Mesodermal cell (in vitro differentiated cells): ENCODE measurements around the gene ACTN1.

ENCODE experiments used
- H3K27ac ChIP-seq: 2 replicates; pipeline ENCODE4 v1.7.0; 2013; ENCODE audit warnings: mild to moderate bottlenecking, low read depth, low read length, moderate library complexity; ENCODE audit not compliant: severe bottlenecking
- H3K36me3 ChIP-seq: 2 replicates; pipeline ENCODE4 v1.7.1; 2013; ENCODE audit warnings: mild to moderate bottlenecking, low read length, moderate library complexity; ENCODE audit not compliant: control insufficient read depth, insufficient read depth
- H3K4me1 ChIP-seq: one replicate; pipeline ENCODE4 v1.7.1; 2013; ENCODE audit warnings: mild to moderate bottlenecking, low read length; ENCODE audit not compliant: insufficient read depth, control insufficient read depth, poor library complexity, severe bottlenecking
- H3K4me3 ChIP-seq: 2 replicates; pipeline ENCODE4 v1.7.0; 2013; ENCODE audit warnings: low read length, control low read depth, mild to moderate bottlenecking; ENCODE audit not compliant: insufficient read depth, poor library complexity, severe bottlenecking; ENCODE audit errors: extremely low read depth
- H3K9me3 ChIP-seq: 2 replicates; pipeline ENCODE4 v1.7.1; 2013; ENCODE audit warnings: mild to moderate bottlenecking, low read length, moderate library complexity; ENCODE audit not compliant: control insufficient read depth
- WGBS, 2 experiments: methylation state at CpG; one replicate each; pipeline ENCODE4 v1.1.5; 2013; ENCODE audit warnings: missing lambda C conversion rate in 2 of 2; ENCODE audit not compliant: insufficient coverage in 2 of 2; 5-methylcytosine and 5-hydroxymethylcytosine counted together

The ACTN1 gene

DNA sequence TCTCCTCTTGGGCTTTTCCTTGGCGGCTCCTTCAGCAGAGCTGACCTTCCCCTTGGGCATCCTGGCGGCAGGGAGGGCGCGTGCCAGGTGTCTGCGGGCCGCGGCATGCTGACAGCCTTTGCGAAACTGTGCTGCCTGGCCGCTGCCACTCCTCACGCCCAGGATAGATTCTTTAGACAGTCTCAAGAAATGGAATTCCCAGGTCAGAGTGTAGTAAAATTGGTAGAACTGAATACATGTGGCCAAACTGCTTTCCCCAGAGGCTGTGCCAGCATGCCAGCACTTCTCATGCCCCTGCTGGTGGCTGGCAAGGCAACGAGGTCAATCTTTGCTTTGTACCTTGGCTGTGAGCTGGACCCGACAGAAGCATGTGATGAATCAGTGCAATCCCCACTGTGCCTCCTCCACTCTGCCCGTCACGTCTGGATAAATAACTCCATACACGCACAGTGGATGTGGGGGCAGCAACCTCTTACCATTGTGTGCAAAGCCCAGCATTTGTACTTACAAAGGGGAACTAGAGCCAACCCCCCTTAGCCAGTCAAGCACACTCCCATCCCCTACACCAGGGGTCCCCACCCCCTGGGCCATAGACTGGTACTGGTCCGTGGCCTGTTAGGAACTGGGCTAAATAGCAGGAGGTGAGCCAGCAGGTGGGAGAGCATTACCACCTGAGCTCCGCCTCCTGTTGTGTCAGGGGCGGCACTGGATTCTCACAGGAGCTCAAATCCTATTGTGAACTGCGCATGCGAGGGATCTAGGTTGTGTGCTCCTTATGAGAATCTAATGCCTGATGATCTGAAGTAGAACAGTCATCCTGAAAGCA lies 90.9 kb downstream of the ACTN1 start:
- H3K4me1 ChIP-seq = peaks cover 9% of the 10 kb centered on the region
- H3K36me3 ChIP-seq = peaks cover 98% of the 10 kb centered on the region
- H3K4me3 ChIP-seq = no peak overlapping the region
- no peak overlapping the region for H3K27ac ChIP-seq
- WGBS, 2 experiments = 92 to 99% methylated on average over 11 to 19 of the region's 20 CpGs
- no peaks in the 10 kb centered on the region for H3K9me3 ChIP-seq

DNA sequence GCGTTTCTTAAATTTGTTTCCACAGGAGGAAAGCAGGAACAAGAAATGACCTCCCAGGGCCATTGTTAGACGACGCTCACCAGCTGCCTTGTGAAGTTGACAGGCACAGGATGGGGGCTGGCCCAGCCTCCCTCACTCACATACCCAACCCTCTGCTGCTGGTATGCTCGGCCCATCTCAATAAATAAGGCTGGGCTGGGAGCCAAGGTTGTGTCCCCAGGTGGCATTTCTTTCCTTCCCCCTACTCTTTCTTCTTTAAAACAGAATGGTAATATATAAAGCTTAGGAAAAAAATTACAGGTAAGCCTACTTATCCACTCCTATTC lies 93.0 kb downstream of the ACTN1 start:
- no peaks in the 10 kb centered on the region for H3K4me1 ChIP-seq
- no peak overlapping the region for H3K4me3 ChIP-seq
- H3K36me3 ChIP-seq = peaks cover 99% of the 10 kb centered on the region
- no peaks in the 10 kb centered on the region for H3K9me3 ChIP-seq
- no peak overlapping the region for H3K27ac ChIP-seq
- WGBS, 2 experiments = 89 to 100% methylated on average over 1 to 2 of the region's 4 CpGs

- H3K9me3 ChIP-seq = no peaks in the 10 kb centered on the region
- no peak overlapping the region for H3K4me3 ChIP-seq
- 97 to 98% methylated on average over 18 to 21 of the region's 22 CpGs for WGBS, 2 experiments
- H3K4me1 ChIP-seq = no peaks in the 10 kb centered on the region
- H3K27ac ChIP-seq = no peak overlapping the region
- peaks cover 99% of the 10 kb centered on the region for H3K36me3 ChIP-seq
Measured at GRCh38 chr14:68885226-68886108, 93.6 kb downstream of the ACTN1 start.

DNA sequence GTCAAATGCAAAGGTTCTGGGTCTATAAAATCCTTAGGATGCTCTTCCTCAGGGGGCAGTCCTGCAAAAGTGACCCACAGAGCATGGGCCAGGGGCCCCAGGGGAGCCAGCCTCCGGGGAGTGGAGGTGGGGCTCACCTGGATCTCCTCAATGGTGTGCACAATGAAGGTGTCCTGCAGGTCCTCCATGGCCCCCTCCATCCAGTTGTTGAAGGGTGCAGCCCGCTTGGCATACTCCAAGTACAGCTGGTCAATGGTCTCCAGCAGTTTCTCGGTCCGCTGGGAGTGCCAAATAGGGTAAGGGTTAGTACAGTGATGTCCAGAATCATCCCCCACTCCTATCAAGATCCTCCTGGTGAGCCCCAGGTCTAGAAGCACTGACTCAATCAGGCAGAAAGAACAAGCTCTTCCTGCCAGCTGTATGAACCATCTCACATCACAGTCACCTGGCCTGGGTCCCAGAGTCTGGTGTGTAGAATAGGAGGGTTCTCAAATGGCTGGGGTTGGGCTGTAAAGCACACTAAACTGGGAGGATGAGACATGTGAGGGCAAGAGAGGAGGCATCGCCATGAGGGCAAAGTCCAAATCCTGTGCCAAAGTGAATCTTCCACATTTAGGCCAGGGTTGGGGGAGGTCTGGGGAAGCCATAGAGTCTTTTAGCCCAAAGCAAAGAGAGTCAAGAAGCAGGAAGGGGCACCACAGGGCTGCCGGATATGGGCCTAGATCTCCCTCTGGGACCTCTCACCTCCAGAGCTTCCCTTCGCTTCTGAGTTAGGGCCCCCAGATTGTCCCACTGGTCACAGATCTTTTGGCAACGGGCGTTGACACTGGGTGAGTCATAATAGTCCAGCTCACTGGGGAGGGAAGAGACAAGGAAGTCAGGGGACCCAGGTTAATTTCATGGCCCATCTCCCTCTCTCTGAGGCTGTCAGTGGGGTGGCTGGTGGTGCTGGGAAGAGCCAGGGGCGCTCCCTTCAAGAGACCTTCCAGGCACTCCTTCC lies 94.8 kb downstream of the ACTN1 start:
- Histone ChIP-seq H3K9me3 (no peaks in the 10 kb centered on the region), H3K4me3 (no peak overlapping the region), H3K4me1 (no peaks in the 10 kb centered on the region), H3K27ac (no peak overlapping the region), H3K36me3 (peaks cover 99% of the 10 kb centered on the region)
- WGBS, 2 experiments = 93 to 100% methylated on average over 4 to 6 of the region's 10 CpGs

- H3K4me3 ChIP-seq = no peak overlapping the region
- H3K9me3 ChIP-seq = no peaks in the 10 kb centered on the region
- no peaks in the 10 kb centered on the region for H3K4me1 ChIP-seq
- H3K36me3 ChIP-seq = peaks cover 98% of the 10 kb centered on the region
- no peak overlapping the region for H3K27ac ChIP-seq
- 98 to 100% methylated on average over 7 to 9 of the region's 10 CpGs for WGBS, 2 experiments
Measured at GRCh38 chr14:68882235-68882634, 96.9 kb downstream of the ACTN1 start.

GRCh38 chr14:68881396-68881795 lies 97.7 kb downstream of the ACTN1 start:
- 91 to 100% methylated on average over 2 of the region's 2 CpGs for WGBS, 2 experiments
- Histone ChIP-seq H3K9me3 (no peaks in the 10 kb centered on the region), H3K36me3 (peaks cover 99% of the 10 kb centered on the region), H3K27ac (no peak overlapping the region), H3K4me1 (no peaks in the 10 kb centered on the region), H3K4me3 (no peak overlapping the region)

GRCh38 chr14:68880581-68881105 lies 98.5 kb downstream of the ACTN1 start:
- 96 to 98% methylated on average over 7 to 9 of the region's 9 CpGs for WGBS, 2 experiments
- Histone ChIP-seq H3K36me3 (peaks cover 99% of the 10 kb centered on the region), H3K27ac (no peak overlapping the region), H3K9me3 (no peaks in the 10 kb centered on the region), H3K4me3 (no peak overlapping the region), H3K4me1 (no peaks in the 10 kb centered on the region)

DNA sequence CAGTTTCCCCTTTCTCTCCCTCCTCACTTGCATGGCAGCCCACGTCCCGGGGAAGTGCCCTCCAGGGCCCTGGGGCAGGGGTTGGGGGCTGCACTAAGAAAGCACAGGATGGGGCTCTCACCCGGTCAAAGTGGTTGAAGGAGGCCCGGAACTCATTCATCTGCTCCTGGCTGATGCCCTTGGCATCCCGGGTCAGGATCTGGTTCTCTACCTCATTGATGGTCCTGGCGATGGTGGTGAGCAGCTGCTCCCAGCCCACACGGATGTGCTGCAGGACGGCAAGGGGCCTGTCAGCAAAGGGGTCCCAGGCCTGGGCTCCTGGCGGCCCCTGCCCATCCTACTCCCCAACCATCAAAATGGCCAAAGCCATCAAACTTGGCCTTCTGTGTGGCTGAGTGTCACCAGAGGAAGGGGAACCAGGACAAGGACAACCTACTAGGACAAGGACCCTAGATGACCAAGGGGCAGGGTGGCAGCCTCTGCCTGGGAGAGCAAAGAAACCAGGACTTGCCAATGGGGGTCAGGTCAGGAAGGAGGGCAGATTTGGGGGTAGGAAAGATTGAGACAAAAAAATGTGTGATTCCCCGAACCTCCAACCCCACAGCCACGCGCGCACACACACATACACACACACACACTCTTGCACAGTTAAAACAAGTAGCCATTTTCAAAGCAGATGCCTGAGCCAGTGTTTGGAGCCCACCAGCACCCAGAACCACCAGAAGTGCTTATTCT lies 99.1 kb downstream of the ACTN1 start:
- Histone ChIP-seq H3K4me1 (no peaks in the 10 kb centered on the region), H3K4me3 (no peak overlapping the region), H3K9me3 (no peaks in the 10 kb centered on the region), H3K27ac (no peak overlapping the region), H3K36me3 (peaks cover 99% of the 10 kb centered on the region)
- WGBS, 2 experiments = 93 to 97% methylated on average over 10 to 11 of the region's 13 CpGs

- H3K9me3 ChIP-seq = no peaks in the 10 kb centered on the region
- H3K27ac ChIP-seq = no peak overlapping the region
Measured at GRCh38 chr14:68879321-68879781, 99.8 kb downstream of the ACTN1 start.

More at GRCh38 chr14:68879321-68879781, 99.8 kb downstream of the ACTN1 start:
- 94 to 100% methylated on average over 3 of the region's 7 CpGs for WGBS, 2 experiments
- Histone ChIP-seq H3K4me3 (no peak overlapping the region), H3K36me3 (peaks cover 99% of the 10 kb centered on the region), H3K4me1 (no peaks in the 10 kb centered on the region)
